HepG2 (cell line): ENCODE measurements around the gene TCEA3. TPM values are rescaled to one million over a fixed set of nuclear protein-coding genes. Genes with fewer than 3 reads are reported as not detected.

Experiments
- CBX5 ChIP-seq: sonication (generic); formaldehyde crosslinking; IDR thresholded peaks from 2 replicates; pipeline ENCODE4 v1.4.0; 2020; ENCODE audit warnings: missing genetic modification reagents, borderline replicate concordance
- CEBPB ChIP-seq: IDR thresholded peaks from 2 replicates; pipeline ENCODE4 v1.6.1; 2011; ENCODE audit warnings: low read depth, low read length, improper control_type of control experiment, borderline replicate concordance
- FOXC1 ChIP-seq: sonication (generic); formaldehyde crosslinking; IDR thresholded peaks from 2 replicates; pipeline ENCODE4 v1.8.0; 2022; ENCODE audit warnings: mild to moderate bottlenecking, missing genetic modification reagents, borderline replicate concordance
- GATA4 ChIP-seq: sonication (generic); IDR thresholded peaks from 2 replicates; pipeline ENCODE4 v1.6.1; 2016; ENCODE audit warnings: antibody characterized with exemption, low read depth, borderline replicate concordance
- GATAD1 ChIP-seq: IDR thresholded peaks from 2 replicates; pipeline ENCODE4 v1.6.1; 2016; ENCODE audit warnings: missing genetic modification reagents, missing compliant biosample characterization
- GPN1 ChIP-seq: sonication (generic); formaldehyde crosslinking; IDR thresholded peaks from 2 replicates; pipeline ENCODE4 v1.5.1; 2020; ENCODE audit warnings: missing genetic modification reagents, borderline replicate concordance
- HDAC1 ChIP-seq: sonication (generic); formaldehyde crosslinking; IDR thresholded peaks from 2 replicates; pipeline ENCODE4 v1.5.1; 2020; ENCODE audit warnings: mild to moderate bottlenecking, missing genetic modification reagents
- PLRG1 ChIP-seq: fragments of 450-650 bp; conservative IDR thresholded peaks from 2 replicates; pipeline ENCODE4 v1.6.1; 2016
- TERF1 ChIP-seq: sonication (generic); formaldehyde crosslinking; IDR thresholded peaks from 2 replicates; pipeline ENCODE4 v1.8.0; 2022; ENCODE audit warnings: mild to moderate bottlenecking, missing genetic modification reagents, moderate library complexity
- U2AF1 ChIP-seq: fragments of 200-400 bp; formaldehyde crosslinking; optimal IDR thresholded peaks from 2 replicates; pipeline ENCODE3; 2017; ENCODE audit warnings: mild to moderate bottlenecking, low read depth, low read length
- polyA plus RNA-seq, 8 experiments: library from polyadenylated mRNA; depleted of rRNA in 3 of 8; stranded (reverse) in 7 of 8; unstranded in 1 of 8; fragments of >200 nt; fragmentation: Illumina TruSeq in 4 of 8; extraction: Trizol in 4 of 8; gene quantifications; 2 replicates each; pipeline versions ENCODE4 v1.2.1 to v1.2.3, GENCODE V29; 2011 to 2016; ENCODE audit warnings: low read depth in 4 of 8, missing spikeins in 1 of 8, mixed read lengths in 1 of 8; ENCODE audit not compliant: insufficient read depth in 1 of 8
- total RNA-seq, 5 experiments: library from RNA; depleted of rRNA; stranded (reverse); fragments of >200 nt; fragmentation: Illumina TruSeq; extraction: Trizol; gene quantifications; 2 replicates each; pipeline ENCODE4 v1.2.3, GENCODE V29; 2016; ENCODE audit warnings: low read depth in 1 of 5
- TF ChIP-seq, protein P1 (sequence below): sonication (generic); formaldehyde crosslinking; IDR thresholded peaks from 2 replicates; pipeline ENCODE4 v1.5.1; 2020; ENCODE audit warnings: missing genetic modification reagents, mild to moderate bottlenecking, borderline replicate concordance
- TF ChIP-seq, protein P2 (sequence below): sonication (generic); formaldehyde crosslinking; IDR thresholded peaks from 2 replicates; pipeline ENCODE4 v1.4.0; 2020; ENCODE audit warnings: missing genetic modification reagents
- TF ChIP-seq, protein P3 (sequence below): sonication (generic); formaldehyde crosslinking; IDR thresholded peaks from 2 replicates; pipeline ENCODE4 v1.5.0; 2020; ENCODE audit warnings: missing genetic modification reagents
- TF ChIP-seq, protein P4 (sequence below): sonication (generic); formaldehyde crosslinking; IDR thresholded peaks from 2 replicates; pipeline ENCODE4 v1.4.0; 2020; ENCODE audit warnings: missing genetic modification reagents
- TF ChIP-seq, protein P5 (sequence below): sonication (generic); formaldehyde crosslinking; IDR thresholded peaks from 2 replicates; pipeline ENCODE4 v1.5.1; 2020; ENCODE audit warnings: mild to moderate bottlenecking, missing genetic modification reagents, moderate library complexity

Gene TCEA3
- total and polyA plus RNA-seq, 2 of the 13 experiments (the other 11 are each of a cell fraction or from before 2014, with no cell fraction given) = 55.5 to 84.6 TPM

DNA sequence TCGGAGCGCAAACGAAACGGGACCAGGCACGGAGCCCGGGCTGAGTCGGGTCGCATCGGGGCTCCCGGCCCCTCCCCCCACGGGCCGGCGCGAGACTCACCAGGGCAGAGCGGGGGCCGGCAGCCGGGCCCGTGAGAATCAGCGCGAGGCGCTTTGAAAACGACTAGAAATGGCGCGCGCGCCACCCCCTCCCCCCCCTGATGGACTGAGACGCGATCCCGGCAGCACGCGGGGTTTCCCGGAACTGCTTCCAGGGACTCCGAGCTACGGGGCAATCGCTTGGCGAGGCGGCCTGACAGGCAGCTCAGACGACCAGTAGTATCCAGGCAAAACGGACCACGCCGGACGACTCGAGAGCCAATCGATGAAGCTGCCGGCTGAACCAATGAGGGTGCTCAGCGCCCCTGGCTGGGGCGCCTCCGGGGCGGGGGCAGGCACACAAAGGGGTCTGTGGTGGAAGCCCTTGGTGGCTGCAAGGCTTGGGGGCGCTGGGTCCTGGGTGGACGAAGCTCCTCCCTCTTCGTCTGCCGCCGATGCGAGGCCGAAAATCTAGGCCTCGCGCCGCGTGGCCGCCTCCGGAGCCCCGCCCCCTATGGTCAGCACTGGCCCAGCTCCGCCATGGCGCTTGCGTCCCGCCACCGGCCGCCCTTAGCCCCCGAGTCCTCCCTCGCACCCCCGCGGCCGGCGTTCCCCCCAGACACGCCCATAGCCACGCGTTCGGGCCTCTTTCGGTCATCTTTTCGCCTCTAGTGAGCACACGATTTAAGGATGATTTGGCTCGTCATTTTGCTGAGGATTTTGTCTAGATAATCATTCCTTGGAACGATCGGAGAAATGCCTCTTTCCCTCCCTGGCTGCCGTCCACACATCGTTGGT lies 80.2 kb downstream of the TCEA3 start, which contains the start of gene HNRNPR (continued):
- TF ChIP-seq TERF1 (CRISPR knock-in tag) = no peak
- TF ChIP-seq FOXC1 (CRISPR knock-in tag) = 0 out of 2 replicates have a peak, but pooled peaks have one; percentile 71
- TF ChIP-seq U2AF1 = no peak
- peak; percentile 31; the same call in 1 of the 2 replicates for TF ChIP-seq GATAD1
- TF ChIP-seq, protein P1, sequence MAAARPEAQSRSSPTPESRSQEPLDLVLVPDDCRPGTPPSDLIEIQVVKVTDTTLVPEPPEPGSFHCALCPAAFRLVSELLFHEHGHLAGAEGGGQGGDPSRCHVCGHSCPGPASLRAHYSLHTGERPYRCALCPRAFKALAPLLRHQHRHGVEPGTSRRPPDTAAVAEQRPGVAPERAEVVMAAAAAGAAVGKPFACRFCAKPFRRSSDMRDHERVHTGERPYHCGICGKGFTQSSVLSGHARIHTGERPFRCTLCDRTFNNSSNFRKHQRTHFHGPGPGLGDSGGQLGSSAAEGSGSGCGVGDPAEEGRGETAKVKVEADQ (CRISPR knock-in tag) = no peak
- TF ChIP-seq, protein P2, sequence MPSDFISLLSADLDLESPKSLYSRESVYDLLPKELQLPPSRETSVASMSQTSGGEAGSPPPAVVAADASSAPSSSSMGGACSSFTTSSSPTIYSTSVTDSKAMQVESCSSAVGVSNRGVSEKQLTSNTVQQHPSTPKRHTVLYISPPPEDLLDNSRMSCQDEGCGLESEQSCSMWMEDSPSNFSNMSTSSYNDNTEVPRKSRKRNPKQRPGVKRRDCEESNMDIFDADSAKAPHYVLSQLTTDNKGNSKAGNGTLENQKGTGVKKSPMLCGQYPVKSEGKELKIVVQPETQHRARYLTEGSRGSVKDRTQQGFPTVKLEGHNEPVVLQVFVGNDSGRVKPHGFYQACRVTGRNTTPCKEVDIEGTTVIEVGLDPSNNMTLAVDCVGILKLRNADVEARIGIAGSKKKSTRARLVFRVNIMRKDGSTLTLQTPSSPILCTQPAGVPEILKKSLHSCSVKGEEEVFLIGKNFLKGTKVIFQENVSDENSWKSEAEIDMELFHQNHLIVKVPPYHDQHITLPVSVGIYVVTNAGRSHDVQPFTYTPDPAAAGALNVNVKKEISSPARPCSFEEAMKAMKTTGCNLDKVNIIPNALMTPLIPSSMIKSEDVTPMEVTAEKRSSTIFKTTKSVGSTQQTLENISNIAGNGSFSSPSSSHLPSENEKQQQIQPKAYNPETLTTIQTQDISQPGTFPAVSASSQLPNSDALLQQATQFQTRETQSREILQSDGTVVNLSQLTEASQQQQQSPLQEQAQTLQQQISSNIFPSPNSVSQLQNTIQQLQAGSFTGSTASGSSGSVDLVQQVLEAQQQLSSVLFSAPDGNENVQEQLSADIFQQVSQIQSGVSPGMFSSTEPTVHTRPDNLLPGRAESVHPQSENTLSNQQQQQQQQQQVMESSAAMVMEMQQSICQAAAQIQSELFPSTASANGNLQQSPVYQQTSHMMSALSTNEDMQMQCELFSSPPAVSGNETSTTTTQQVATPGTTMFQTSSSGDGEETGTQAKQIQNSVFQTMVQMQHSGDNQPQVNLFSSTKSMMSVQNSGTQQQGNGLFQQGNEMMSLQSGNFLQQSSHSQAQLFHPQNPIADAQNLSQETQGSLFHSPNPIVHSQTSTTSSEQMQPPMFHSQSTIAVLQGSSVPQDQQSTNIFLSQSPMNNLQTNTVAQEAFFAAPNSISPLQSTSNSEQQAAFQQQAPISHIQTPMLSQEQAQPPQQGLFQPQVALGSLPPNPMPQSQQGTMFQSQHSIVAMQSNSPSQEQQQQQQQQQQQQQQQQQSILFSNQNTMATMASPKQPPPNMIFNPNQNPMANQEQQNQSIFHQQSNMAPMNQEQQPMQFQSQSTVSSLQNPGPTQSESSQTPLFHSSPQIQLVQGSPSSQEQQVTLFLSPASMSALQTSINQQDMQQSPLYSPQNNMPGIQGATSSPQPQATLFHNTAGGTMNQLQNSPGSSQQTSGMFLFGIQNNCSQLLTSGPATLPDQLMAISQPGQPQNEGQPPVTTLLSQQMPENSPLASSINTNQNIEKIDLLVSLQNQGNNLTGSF (CRISPR knock-in tag) = no peak; the same call in none of the 2 replicates
- TF ChIP-seq, protein P3, sequence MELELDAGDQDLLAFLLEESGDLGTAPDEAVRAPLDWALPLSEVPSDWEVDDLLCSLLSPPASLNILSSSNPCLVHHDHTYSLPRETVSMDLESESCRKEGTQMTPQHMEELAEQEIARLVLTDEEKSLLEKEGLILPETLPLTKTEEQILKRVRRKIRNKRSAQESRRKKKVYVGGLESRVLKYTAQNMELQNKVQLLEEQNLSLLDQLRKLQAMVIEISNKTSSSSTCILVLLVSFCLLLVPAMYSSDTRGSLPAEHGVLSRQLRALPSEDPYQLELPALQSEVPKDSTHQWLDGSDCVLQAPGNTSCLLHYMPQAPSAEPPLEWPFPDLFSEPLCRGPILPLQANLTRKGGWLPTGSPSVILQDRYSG = 0 out of 2 replicates have a peak, but pooled peaks have one; percentile 42
- TF ChIP-seq CEBPB = no peak
- TF ChIP-seq, protein P4, sequence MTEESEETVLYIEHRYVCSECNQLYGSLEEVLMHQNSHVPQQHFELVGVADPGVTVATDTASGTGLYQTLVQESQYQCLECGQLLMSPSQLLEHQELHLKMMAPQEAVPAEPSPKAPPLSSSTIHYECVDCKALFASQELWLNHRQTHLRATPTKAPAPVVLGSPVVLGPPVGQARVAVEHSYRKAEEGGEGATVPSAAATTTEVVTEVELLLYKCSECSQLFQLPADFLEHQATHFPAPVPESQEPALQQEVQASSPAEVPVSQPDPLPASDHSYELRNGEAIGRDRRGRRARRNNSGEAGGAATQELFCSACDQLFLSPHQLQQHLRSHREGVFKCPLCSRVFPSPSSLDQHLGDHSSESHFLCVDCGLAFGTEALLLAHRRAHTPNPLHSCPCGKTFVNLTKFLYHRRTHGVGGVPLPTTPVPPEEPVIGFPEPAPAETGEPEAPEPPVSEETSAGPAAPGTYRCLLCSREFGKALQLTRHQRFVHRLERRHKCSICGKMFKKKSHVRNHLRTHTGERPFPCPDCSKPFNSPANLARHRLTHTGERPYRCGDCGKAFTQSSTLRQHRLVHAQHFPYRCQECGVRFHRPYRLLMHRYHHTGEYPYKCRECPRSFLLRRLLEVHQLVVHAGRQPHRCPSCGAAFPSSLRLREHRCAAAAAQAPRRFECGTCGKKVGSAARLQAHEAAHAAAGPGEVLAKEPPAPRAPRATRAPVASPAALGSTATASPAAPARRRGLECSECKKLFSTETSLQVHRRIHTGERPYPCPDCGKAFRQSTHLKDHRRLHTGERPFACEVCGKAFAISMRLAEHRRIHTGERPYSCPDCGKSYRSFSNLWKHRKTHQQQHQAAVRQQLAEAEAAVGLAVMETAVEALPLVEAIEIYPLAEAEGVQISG (CRISPR knock-in tag) = peak; percentile 62; the same call in 1 of the 2 replicates
- peak; percentile 84 for TF ChIP-seq HDAC1
- TF ChIP-seq PLRG1 = no peak
- TF ChIP-seq GPN1 = no peak
- no peak for TF ChIP-seq GATA4
- TF ChIP-seq CBX5 = 0 out of 2 replicates have a peak, but pooled peaks have one; percentile 33
- TF ChIP-seq, protein P5, sequence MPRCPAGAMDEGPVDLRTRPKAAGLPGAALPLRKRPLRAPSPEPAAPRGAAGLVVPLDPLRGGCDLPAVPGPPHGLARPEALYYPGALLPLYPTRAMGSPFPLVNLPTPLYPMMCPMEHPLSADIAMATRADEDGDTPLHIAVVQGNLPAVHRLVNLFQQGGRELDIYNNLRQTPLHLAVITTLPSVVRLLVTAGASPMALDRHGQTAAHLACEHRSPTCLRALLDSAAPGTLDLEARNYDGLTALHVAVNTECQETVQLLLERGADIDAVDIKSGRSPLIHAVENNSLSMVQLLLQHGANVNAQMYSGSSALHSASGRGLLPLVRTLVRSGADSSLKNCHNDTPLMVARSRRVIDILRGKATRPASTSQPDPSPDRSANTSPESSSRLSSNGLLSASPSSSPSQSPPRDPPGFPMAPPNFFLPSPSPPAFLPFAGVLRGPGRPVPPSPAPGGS (CRISPR knock-in tag) = peak; percentile 77; the same call in 1 of the 2 replicates
